Epithelial cell of umbilical artery (primary cell): ENCODE results near the gene ADGRF5. TPM values are rescaled to one million over a fixed set of nuclear protein-coding genes. Genes with fewer than 3 reads are reported as not detected.

Experiments
- total RNA-seq: library from RNA; depleted of rRNA; stranded (reverse); fragments of >200 nt; gene quantifications from 2 replicates; pipeline ENCODE4 v1.2.3, GENCODE V29; 2014

ADGRF5 gene, protein sequence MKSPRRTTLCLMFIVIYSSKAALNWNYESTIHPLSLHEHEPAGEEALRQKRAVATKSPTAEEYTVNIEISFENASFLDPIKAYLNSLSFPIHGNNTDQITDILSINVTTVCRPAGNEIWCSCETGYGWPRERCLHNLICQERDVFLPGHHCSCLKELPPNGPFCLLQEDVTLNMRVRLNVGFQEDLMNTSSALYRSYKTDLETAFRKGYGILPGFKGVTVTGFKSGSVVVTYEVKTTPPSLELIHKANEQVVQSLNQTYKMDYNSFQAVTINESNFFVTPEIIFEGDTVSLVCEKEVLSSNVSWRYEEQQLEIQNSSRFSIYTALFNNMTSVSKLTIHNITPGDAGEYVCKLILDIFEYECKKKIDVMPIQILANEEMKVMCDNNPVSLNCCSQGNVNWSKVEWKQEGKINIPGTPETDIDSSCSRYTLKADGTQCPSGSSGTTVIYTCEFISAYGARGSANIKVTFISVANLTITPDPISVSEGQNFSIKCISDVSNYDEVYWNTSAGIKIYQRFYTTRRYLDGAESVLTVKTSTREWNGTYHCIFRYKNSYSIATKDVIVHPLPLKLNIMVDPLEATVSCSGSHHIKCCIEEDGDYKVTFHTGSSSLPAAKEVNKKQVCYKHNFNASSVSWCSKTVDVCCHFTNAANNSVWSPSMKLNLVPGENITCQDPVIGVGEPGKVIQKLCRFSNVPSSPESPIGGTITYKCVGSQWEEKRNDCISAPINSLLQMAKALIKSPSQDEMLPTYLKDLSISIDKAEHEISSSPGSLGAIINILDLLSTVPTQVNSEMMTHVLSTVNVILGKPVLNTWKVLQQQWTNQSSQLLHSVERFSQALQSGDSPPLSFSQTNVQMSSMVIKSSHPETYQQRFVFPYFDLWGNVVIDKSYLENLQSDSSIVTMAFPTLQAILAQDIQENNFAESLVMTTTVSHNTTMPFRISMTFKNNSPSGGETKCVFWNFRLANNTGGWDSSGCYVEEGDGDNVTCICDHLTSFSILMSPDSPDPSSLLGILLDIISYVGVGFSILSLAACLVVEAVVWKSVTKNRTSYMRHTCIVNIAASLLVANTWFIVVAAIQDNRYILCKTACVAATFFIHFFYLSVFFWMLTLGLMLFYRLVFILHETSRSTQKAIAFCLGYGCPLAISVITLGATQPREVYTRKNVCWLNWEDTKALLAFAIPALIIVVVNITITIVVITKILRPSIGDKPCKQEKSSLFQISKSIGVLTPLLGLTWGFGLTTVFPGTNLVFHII (N-terminal part only)
- 2.9 and 7.6 TPM in 2 replicates for total RNA-seq

GRCh38 chr6:46921731-46922130 is at the start of gene ADGRF5:
Gene ADGRF5, minus strand, starts transcription at chr6:46921938. Its CDS starts 15,176 bp downstream, at chr6:46906762.

Other genes starting within 250 kb of the ADGRF5 start
- not detected in 2 replicates for gene TDRD6, start 234.1 kb downstream of the ADGRF5 start, total RNA-seq
- gene PLA2G7, start 186.6 kb downstream of the ADGRF5 start, total RNA-seq, result not detected in 2 replicates
- not detected in 2 replicates for gene ANKRD66, start 175.0 kb downstream of the ADGRF5 start, total RNA-seq
- gene MEP1A, start 128.5 kb downstream of the ADGRF5 start, total RNA-seq, result not detected in 2 replicates
- not detected in 2 replicates for gene ADGRF1, start 120.4 kb upstream of the ADGRF5 start, total RNA-seq